Muscle of back (tissue), 11 donors: ENCODE measurements around the gene PDK1. TPM values are rescaled to one million over a fixed set of nuclear protein-coding genes. Genes with fewer than 3 reads are reported as not detected.

Experiments used
- DNase-seq, 3 donors: peaks; one replicate each; pipeline versions ENCODE4 v3.0.0 to v3.0.0-alpha.2; 2013
- polyA plus RNA-seq, 10 donors: library from polyadenylated mRNA; unstranded; fragments of 120-200 nt; gene quantifications; one replicate each; pipeline ENCODE4 v1.2.1, GENCODE V29; 2013; ENCODE audit not compliant: insufficient read length in 10 of 10

PDK1 gene
- polyA plus RNA-seq, 10 donors, result 10.2 to 42.3 (median 23.3) TPM

DNA sequence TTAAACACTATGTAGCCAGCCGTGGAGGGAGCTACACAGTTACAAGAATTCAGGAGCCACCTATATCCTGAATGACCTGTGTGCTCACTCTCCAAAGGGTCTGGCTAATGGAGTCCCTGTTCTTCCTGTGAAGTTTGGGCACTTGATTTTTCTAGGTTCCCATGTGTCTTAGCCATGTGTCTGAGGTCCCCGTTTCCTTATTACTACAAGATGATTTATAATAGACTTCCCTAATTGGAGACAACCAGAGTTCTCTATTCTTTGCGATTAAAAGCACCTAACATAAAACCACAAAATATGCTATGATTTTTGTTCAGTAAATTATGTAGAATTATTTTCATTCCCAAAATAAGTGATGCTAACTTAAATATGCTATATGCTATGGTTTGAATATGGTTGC lies 83.4 kb downstream of the PDK1 start:
- no peak for DNase-seq

DNA sequence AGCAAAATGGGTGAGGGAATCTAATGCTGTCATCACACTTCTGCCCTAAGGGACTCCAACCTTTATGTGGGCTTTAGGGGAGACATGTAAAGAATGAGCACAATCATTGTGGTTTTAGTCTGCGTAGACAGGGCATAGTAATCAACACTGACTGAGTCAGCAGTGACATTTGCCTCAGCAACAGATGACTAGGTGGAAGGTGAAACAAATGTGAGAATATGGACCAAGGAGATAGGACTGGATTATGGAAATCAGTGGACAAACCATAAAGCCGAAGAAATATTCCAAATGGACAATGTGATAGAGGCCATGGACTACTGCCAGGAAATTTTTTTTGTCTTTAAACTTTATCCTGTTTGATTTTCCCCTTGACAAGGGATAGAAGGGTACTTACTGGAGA lies 83.9 kb downstream of the PDK1 start:
- peak in 1 of 3 donors; percentile 67 for DNase-seq

DNA sequence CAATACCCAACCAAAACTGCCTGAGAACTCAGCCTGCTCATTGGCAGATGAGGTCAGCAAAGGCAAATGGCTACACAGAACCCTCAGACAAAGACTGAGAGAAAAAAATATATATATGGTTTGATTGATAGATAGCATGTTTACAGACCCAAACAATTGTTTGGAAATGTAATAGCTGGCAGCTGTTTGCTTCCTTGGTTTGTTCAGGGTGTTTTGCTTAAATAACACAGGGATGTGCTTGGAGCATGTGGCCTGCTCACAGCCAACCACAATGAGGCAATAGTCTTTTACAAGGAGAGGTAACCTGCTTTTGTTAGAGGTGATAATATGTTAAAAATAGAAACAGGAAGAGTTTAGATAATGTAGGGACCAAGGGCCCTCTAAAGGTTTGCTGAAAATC lies 84.5 kb downstream of the PDK1 start:
- no peak for DNase-seq

DNA sequence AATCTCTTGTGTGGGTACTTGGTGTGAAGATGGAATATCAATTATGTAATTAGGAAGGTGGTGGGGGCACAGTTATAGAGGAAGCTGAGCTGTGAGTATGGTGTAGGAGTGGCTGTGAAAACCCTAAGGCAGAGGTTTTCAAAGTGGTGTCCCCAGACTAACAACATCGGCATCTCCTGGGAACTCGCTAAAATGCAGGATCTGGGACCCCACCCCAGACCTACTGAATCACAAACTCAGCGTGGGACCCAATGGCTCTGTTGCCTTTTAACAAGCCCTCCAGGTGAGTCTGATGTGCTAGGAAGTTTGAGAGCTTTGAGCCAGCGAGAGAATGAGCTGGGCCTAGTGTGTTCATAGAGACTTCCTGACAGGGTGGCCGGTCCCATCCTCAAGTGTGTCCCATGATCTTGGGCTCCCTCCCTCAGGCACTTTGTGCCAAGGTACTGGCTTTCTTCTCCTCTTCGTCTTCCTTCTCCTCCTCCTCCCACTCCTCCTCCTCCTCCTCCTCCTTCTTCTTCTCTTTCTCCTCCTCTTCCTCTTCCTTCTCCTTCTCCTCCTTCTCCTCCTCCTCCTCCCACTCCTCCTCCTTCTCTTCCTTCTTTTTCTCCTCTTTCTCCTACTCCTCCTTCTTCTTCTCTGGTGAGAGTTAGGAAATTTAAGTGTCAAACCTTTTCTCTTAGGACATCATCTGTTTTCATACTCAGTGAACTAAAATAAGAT lies 86.6 kb downstream of the PDK1 start:
- no peak for DNase-seq

DNA sequence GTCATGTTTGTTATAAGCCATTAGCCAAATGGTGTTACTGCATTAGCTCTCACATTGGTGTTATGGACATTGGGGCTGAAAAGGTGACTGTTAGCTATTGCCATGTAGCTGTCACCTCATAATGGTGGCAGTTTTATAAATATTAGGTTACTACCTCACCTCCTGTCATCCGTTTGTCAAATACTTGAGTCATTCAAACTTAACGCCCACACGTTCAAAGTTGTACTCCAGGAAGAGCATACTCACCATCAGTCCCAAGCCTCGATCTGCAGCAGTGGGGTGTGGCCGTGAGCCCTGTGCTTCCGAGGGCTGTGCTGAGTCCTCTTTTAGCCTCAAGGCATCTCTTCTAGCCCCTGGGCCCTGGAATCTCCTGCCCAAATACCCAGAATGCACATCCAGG lies 87.3 kb downstream of the PDK1 start:
- no peak for DNase-seq

DNA sequence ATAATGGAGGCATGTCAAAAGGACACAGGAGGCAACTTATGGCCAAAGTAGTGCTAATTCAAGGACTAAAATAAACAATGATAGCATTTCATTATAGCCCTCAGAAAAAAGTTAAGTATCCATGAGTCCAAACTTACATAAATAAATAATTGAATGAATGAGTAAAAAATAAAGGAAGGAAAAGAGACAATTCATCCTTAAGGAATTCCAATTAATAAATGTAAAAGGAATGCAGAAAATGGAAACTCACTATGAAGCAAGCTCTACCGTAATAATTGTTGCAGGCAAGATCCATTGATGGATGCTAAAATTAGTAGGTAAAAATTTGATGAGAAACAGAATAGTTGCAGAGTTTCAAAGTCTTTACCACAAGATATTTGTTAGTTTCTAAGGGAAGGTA lies 91.5 kb downstream of the PDK1 start:
- DNase-seq, result peak in 1 of 3 donors; percentile 38

DNA sequence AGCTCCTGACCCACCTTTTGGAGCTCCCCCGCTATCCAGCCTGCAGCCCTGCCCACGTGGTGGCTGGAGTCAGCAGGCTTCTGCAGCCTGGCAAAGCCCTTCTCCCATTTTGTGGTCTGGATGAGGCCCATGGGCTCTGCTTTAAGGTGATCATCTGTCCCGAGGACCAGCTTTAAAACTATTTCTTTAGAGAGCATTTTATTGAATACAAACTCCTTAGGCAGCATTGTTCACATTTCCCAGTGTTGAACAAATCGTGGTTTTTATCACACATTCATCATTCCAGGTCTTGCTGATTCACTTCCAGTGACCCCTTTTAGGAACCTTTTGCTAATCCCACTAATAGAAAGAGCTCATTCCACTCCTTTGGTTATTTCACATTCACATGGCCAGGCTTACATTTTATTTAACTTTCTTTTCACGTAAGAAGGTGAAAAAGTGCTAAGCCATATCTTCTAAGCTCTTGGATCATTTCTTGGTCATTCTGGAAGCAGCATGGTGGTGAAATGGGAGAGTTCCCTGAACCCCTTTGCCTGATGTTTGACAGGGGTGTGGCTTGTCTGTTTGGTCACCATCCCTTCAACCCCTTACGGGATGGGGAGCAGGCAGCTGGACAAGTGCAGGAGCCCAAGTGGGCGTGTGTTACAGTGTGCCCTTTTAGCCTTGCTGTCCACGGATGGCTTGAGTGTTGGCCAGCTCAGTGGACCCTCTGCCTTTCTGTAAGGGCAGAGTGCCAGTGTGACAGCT lies 99.4 kb downstream of the PDK1 start:
- DNase-seq, result peak in 1 of 3 donors; percentile 74

DNA sequence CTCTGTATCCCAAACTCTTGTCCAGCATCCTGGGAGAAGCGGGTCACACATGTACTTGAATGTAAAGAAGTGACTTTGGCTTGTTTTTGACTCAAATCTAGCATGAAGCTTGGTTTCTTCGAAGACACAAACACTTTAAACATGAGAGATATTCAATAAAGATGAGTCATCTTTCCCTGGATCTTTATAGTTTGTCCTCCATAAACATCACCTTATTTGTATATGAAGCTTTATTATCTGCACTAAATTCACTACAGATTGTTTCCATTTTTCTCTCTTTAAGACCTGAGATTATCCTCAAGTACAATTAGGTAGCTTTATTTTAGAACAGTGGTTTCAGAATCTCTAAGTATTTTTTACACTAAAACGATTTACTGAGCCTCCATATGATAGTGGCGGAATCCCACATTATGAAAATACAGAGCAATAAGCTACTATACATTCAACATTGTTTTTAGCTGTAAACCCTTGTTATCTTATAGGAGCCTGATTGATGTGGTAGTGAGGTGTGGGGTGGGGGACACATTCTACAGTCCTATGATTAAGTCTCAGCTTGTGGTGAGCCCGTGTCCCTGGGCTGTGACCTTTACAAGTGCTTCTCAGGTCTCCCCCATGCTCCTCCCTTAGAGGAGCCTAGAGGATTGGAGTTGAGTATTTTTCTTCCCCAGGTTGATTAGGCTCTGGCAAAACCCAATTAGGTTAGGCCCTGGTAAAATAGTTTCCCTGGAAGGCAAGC lies 100.1 kb downstream of the PDK1 start:
- no peak for DNase-seq

Other genes starting within 250 kb of the PDK1 start
- gene ITGA6, start 128.5 kb upstream of the PDK1 start, polyA plus RNA-seq, result 100 to 1,000 TPM in 2 of 10 donors, 10 to 100 TPM in 8; 71.6 to 120 (median 81.8) TPM
- gene RAPGEF4, start 179.8 kb downstream of the PDK1 start, polyA plus RNA-seq, result 1 to 10 TPM; 1.5 to 6.1 (median 3.4) TPM